Karpas-422 (cell line): ENCODE measurements around the gene FUNDC2. TPM values are rescaled to one million over a fixed set of nuclear protein-coding genes. Genes with fewer than 3 reads are reported as not detected.
A peak's percentile ranks its signal among the peaks of the same experiment; 100 is the strongest.

Experiments
- DNase-seq: peaks from one replicate; pipeline ENCODE4 v3.0.0-alpha.2; 2015
- H2AFZ ChIP-seq: fragments of 200-600 bp; sonication (generic); 2 replicates; pipeline ENCODE4 v1.6.1; 2014; ENCODE audit warnings: antibody characterized with exemption, low read length, mixed read lengths
- H3K27ac ChIP-seq: fragments of 200-600 bp; sonication (generic); 2 replicates; pipeline ENCODE4 v1.5.1; 2014; ENCODE audit warnings: mild to moderate bottlenecking, low read length, moderate library complexity
- H3K27me3 ChIP-seq: fragments of 200-600 bp; sonication (generic); 2 replicates; pipeline ENCODE4 v1.6.1; 2014; ENCODE audit warnings: low read length, mixed read lengths
- H3K36me3 ChIP-seq: fragments of 200-600 bp; sonication (generic); 2 replicates; pipeline ENCODE4 v1.6.1; 2014; ENCODE audit warnings: low read length, mixed read lengths; ENCODE audit not compliant: insufficient read depth
- H3K4me1 ChIP-seq: fragments of 200-600 bp; sonication (generic); 2 replicates; pipeline ENCODE4 v1.6.1; 2014; ENCODE audit warnings: mild to moderate bottlenecking, low read length, mixed read lengths
- H3K4me2 ChIP-seq: fragments of 200-600 bp; sonication (generic); 2 replicates; pipeline ENCODE4 v1.6.1; 2014; ENCODE audit warnings: low read length, low read depth, mild to moderate bottlenecking; ENCODE audit not compliant: poor library complexity, severe bottlenecking
- H3K4me3 ChIP-seq: fragments of 200-600 bp; sonication (generic); 2 replicates; pipeline ENCODE4 v1.5.1; 2014; ENCODE audit warnings: mild to moderate bottlenecking, antibody characterized with exemption, low read length, mixed read lengths
- H3K79me2 ChIP-seq: fragments of 200-600 bp; sonication (generic); 2 replicates; pipeline ENCODE4 v1.6.1; 2014; ENCODE audit warnings: mild to moderate bottlenecking, low read length, mixed read lengths
- H3K9ac ChIP-seq: fragments of 200-600 bp; sonication (generic); 2 replicates; pipeline ENCODE4 v1.6.0; 2014; ENCODE audit warnings: low read length
- H3K9me2 ChIP-seq: fragments of 200-600 bp; sonication (generic), shearing (Covaris generic); replicated peaks from 2 replicates; pipeline ENCODE4 v1.6.0; 2014; ENCODE audit warnings: mild to moderate bottlenecking, low read length, moderate library complexity; ENCODE audit not compliant: insufficient read depth
- H3K9me3 ChIP-seq: fragments of 300-700, 200-600 bp; sonication (generic); 2 replicates; pipeline ENCODE4 v1.6.1; 2014; ENCODE audit warnings: low read length, mixed read lengths
- H4K20me1 ChIP-seq: fragments of 200-600 bp; sonication (generic); 2 replicates; pipeline ENCODE4 v1.6.1; 2014; ENCODE audit warnings: mild to moderate bottlenecking, antibody characterized with exemption, low read length, low read depth; ENCODE audit not compliant: insufficient read depth
- total RNA-seq: library from RNA; depleted of rRNA; stranded (reverse); fragments of >200 nt; shearing (Covaris generic); gene quantifications from 2 replicates; pipeline ENCODE4 v1.2.3, GENCODE V29; 2014; ENCODE audit warnings: low replicate concordance; rRNA removed

The FUNDC2 gene
- total RNA-seq, 1 experiment from 2014 or later = 55.2 TPM

DNA sequence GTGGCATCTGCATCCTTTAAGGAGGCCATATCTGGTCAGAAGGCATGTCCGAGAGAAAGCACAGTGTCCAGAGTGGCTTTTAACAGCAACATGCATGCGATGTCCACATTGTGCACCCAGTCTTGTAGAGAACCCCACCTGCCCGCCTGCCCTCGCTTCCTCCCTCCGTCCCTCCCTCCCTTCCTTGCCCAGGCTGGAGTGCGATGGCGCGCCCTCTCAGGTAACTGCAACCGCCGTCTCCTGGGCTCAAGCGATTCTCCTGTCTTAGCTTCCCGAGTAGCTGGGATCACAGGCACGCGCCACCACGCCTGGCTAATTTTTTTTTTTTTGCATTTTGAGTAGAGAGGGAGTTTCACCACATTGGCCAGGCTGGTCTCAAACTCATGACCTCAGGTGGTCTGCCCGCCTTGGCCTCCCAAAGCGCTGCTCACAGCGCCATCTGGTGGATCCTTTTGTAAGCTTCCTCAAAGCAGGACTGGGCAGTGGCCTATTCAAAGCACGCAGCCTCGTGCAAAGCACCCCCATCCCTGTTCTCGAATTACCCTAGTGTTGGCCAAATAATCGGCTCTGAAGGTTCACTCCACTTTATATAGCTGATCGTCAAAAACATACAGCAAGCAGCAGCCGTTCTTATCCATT lies 59.7 kb downstream of the FUNDC2 start:
- H3K4me2 ChIP-seq = no peak overlapping the region
- DNase-seq = peak; percentile 78
- H4K20me1 ChIP-seq = no peaks in the 10 kb centered on the region
- H3K9ac ChIP-seq = no peak overlapping the region
- no peaks in the 10 kb centered on the region for H3K79me2 ChIP-seq
- H3K27me3 ChIP-seq = no peaks in the 10 kb centered on the region
- H3K27ac ChIP-seq = no peak overlapping the region
- H3K9me2 ChIP-seq = no peaks in the 10 kb centered on the region
- H3K4me1 ChIP-seq = no peaks in the 10 kb centered on the region
- no peak overlapping the region for H3K4me3 ChIP-seq
- H3K36me3 ChIP-seq = peaks cover 6% of the 10 kb centered on the region
- H2AFZ ChIP-seq = no peak overlapping the region
- no peaks in the 10 kb centered on the region for H3K9me3 ChIP-seq

DNA sequence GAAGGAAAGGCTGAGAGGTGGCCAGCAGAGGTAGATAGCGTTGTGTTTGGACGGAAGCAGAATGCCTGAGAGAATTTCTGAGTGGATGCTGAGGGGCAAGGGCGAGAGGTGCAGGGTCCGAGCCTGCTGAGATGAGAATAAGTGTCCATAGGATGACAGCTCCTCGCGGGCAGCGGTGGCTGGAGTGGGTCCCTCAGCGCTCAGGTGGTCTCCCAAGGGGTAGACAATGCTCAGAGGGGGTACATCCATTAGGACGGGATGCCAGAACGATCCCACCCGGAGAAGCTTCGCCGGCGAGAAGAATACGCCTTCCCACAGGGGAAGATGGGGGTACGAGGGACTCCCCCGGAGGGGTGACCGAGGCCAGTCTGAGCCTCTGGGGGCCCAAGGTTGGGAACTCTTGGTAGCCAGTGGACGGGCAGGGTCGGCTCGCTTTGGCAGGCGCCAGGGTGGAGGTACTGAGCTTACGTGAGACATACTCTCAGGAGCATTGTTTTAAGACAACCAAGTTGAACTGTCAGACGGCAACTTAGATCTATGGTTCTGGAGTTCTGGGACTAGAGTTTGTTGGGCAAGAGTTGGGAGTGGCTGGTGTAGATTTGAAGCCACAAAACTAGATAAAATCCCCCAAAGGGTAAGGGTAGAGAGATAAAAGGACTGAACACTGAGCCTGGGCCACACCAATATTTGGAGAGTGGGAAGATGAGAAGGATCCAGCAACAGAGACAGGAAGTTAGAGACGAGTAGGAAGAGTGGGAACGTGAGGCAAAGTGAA lies 60.5 kb downstream of the FUNDC2 start:
- Histone ChIP-seq H3K9me3 (no peaks in the 10 kb centered on the region), H2AFZ (no peak overlapping the region), H3K9me2 (no peaks in the 10 kb centered on the region), H3K4me1 (no peaks in the 10 kb centered on the region), H3K4me3 (no peak overlapping the region), H3K36me3 (peaks cover 6% of the 10 kb centered on the region), H4K20me1 (no peaks in the 10 kb centered on the region), H3K79me2 (no peaks in the 10 kb centered on the region), H3K27me3 (no peaks in the 10 kb centered on the region), H3K4me2 (no peak overlapping the region), H3K27ac (no peak overlapping the region), H3K9ac (no peak overlapping the region)
- no peak for DNase-seq

DNA sequence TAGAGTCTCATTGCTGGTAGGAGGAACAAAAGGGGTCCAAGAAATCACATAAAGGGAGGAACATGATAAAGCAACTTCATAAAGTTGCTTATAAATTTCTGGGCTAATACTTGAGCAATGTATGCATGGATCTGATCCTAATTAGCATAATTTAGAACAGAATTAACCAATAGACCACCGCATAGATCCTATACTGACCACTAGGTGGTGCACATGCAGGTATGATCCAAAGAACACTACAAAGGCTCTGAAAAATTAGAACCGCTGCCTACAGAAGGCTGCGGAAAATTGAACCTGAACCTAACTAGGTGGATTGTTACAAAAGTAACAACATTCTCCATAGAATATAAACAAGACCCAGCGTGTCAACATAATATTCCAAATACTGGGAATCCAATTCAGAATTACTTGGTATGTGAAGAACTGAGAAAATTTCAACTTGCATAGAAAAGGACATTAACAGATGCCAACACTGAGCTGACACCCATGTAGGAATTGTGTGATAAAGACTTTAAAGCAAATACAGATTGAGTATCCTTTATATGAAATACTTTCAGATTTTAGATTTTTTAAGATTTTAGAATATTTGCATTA lies 67.9 kb downstream of the FUNDC2 start:
- no peaks in the 10 kb centered on the region for H4K20me1 ChIP-seq
- H3K9ac ChIP-seq = no peak overlapping the region
- H3K27ac ChIP-seq = no peak overlapping the region
- H3K4me2 ChIP-seq = no peak overlapping the region
- H2AFZ ChIP-seq = no peak overlapping the region
- DNase-seq = peak; percentile 70
- peaks cover 11% of the 10 kb centered on the region for H3K36me3 ChIP-seq
- H3K4me1 ChIP-seq = no peaks in the 10 kb centered on the region
- no peaks in the 10 kb centered on the region for H3K27me3 ChIP-seq
- no peak overlapping the region for H3K4me3 ChIP-seq
- no peaks in the 10 kb centered on the region for H3K9me2 ChIP-seq
- H3K9me3 ChIP-seq = no peaks in the 10 kb centered on the region
- 0 out of 2 replicates have a peak, but pooled peaks cover 5% of the 10 kb centered on the region for H3K79me2 ChIP-seq

DNA sequence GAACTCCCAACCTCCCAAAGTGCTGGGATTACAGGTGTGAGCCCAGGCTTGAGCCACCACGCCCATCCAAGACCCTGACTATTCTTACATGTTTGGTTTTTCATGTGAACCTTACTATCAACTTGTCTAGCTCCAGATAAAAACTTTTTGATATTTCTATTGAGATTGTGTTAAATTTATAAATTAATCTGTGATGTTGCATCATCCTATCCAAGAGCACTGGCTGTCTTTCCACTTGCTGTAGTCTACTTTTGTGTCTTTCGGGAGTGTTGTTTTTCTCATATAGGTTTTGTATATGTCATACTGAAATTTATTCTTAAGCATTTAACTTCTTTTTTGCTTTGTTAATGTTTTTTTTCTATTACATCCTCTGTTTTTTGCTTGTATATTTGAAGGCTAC lies 79.3 kb downstream of the FUNDC2 start:
- Histone ChIP-seq H3K4me2 (no peak overlapping the region), H3K9ac (no peak overlapping the region), H3K4me1 (no peaks in the 10 kb centered on the region), H3K4me3 (no peak overlapping the region), H3K9me3 (no peaks in the 10 kb centered on the region), H3K79me2 (peaks cover 4% of the 10 kb centered on the region; the same call in 1 of the 2 replicates), H3K27ac (no peak overlapping the region), H4K20me1 (no peaks in the 10 kb centered on the region), H3K9me2 (no peaks in the 10 kb centered on the region), H2AFZ (no peak overlapping the region), H3K36me3 (peaks cover 42% of the 10 kb centered on the region), H3K27me3 (no peaks in the 10 kb centered on the region)
- DNase-seq = no peak

DNA sequence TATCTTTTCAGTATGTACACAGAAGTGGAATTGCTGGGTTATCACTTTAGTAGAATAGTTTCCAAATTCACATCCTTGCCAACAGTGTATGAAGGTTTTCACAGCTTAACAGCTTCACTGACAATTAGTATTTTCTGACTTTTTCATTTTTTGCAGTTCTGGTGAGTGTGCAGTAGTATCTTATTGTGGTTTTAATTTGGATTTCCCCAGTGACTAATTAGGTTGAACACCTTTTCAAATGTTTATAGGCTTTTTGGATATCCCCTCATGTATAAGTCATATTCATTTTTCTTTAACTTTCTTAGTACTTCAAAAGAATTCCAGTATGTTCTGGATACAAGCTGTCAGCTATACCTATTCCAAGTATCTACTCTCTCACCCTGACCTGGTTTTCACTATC lies 81.8 kb downstream of the FUNDC2 start:
- Histone ChIP-seq H3K27me3 (no peaks in the 10 kb centered on the region), H3K9me3 (no peaks in the 10 kb centered on the region; the same call in 1 of the 2 replicates), H3K4me3 (no peak overlapping the region), H3K36me3 (peaks cover 42% of the 10 kb centered on the region), H3K9ac (no peak overlapping the region), H3K4me1 (no peaks in the 10 kb centered on the region), H2AFZ (no peak overlapping the region), H3K79me2 (peaks cover 4% of the 10 kb centered on the region; the same call in 1 of the 2 replicates), H3K4me2 (no peak overlapping the region), H4K20me1 (no peaks in the 10 kb centered on the region), H3K27ac (no peak overlapping the region), H3K9me2 (no peaks in the 10 kb centered on the region; the same call in 1 of the 2 replicates)
- no peak for DNase-seq

Other genes starting within 250 kb of the FUNDC2 start
- gene MPP1, start 221.4 kb upstream of the FUNDC2 start, total RNA-seq = 5.7 and 10.7 TPM in 2 replicates
- gene SMIM9, start 192.2 kb upstream of the FUNDC2 start, total RNA-seq = not detected in 2 replicates
- 8.4 and 9.1 TPM in 2 replicates for gene F8A1, start 140.5 kb upstream of the FUNDC2 start, total RNA-seq
- gene F8, start 4.1 kb upstream of the FUNDC2 start, total RNA-seq = 3.0 and 4.1 TPM in 2 replicates
- 15.8 and 36.1 TPM in 2 replicates for gene CMC4, start 44.3 kb downstream of the FUNDC2 start, total RNA-seq
- 21.9 and 95.2 TPM in 2 replicates for gene MTCP1, start 44.3 kb downstream of the FUNDC2 start, total RNA-seq
- gene BRCC3, start 44.7 kb downstream of the FUNDC2 start, total RNA-seq = 13.2 and 15.9 TPM in 2 replicates
- gene VBP1, start 189.6 kb downstream of the FUNDC2 start, total RNA-seq = 28.8 and 58.4 TPM in 2 replicates
- 9.7 and 14.3 TPM in 2 replicates for gene RAB39B, start 237.6 kb downstream of the FUNDC2 start, total RNA-seq